NT2/D1 (cell line): Measurements from ENCODE around the gene GPATCH3.

Experiments
- SUZ12 ChIP-seq: IDR thresholded peaks from 2 replicates; pipeline ENCODE4 v1.6.1; 2011; ENCODE audit not compliant: insufficient read length, insufficient read depth; ENCODE audit errors: extremely low read depth
- YY1 ChIP-seq: IDR thresholded peaks from 2 replicates; pipeline ENCODE4 v1.6.1; 2011; ENCODE audit not compliant: insufficient read length, insufficient read depth
- ZNF274 ChIP-seq: IDR thresholded peaks from 2 replicates; pipeline ENCODE4 v1.6.1; 2011; ENCODE audit warnings: mild to moderate bottlenecking, low read depth, low read length

DNA sequence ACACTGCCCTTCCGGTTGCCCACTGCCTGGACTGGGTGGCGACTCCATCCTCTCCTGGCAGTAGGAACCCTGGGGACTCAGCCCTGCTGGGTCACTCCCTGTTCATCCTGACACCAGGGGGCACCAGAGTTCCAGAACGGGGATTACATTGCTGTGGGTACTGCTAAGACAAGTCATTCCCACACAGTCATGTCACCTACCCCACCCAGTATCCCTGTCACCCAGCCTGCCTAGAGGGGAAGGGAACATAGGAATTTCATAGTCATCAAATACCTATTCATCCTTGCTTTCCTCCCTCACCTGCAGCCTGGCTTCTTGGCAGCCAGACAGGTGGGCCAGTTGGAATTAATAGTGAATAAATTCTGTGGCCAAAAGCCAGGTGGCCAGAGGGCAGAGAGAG lies 47.1 kb downstream of the GPATCH3 start:
- TF ChIP-seq ZNF274 (no peak), YY1 (no peak), SUZ12 (no peak)
